ENCODE measurements around the gene SKI.

The SKI gene

GRCh38 chr1:2194319-2194897 is 33.7 kb upstream of the SKI start, which contains the start of gene FAAP20:
FAAP20 (minus strand) TSS chr1:2194772; CDS start chr1:2194749, 23 bp downstream.
- no peak for DNase-seq (ENCODE audit: low read depth)

GRCh38 chr1:2194898-2195673 is 33.0 kb upstream of the SKI start:
- peak; percentile 61 for DNase-seq (ENCODE audit: low read depth)

- DNase-seq (ENCODE audit: low read depth) = no peak
Observed at GRCh38 chr1:2195785-2196184, 32.3 kb upstream of the SKI start.

- no peak for DNase-seq (ENCODE audit: low read depth)
Observed at GRCh38 chr1:2196901-2197638, 31.0 kb upstream of the SKI start.

GRCh38 chr1:2197707-2198165 is 30.4 kb upstream of the SKI start:
- DNase-seq (ENCODE audit: low read depth) = no peak

GRCh38 chr1:2198571-2198970 is 29.5 kb upstream of the SKI start:
- no peak for DNase-seq (ENCODE audit: low read depth)

- DNase-seq (ENCODE audit: low read depth) = peak; percentile 50
Observed at GRCh38 chr1:2199042-2199810, 28.9 kb upstream of the SKI start.

- no peak for DNase-seq (ENCODE audit: low read depth)
Observed at GRCh38 chr1:2200308-2200943, 27.7 kb upstream of the SKI start.

- no peak for DNase-seq (ENCODE audit: low read depth)
Observed at GRCh38 chr1:2201062-2201461, 27.1 kb upstream of the SKI start.

GRCh38 chr1:2202008-2202575 is 26.0 kb upstream of the SKI start:
- DNase-seq (ENCODE audit: low read depth) = no peak

- no peak for DNase-seq (ENCODE audit: low read depth)
Observed at GRCh38 chr1:2202843-2203601, 25.1 kb upstream of the SKI start.

GRCh38 chr1:2203671-2204414 is 24.3 kb upstream of the SKI start:
- DNase-seq (ENCODE audit: low read depth) = no peak

- no peak for DNase-seq (ENCODE audit: low read depth)
Observed at GRCh38 chr1:2204415-2205190, 23.5 kb upstream of the SKI start.

- peak; percentile 79 for DNase-seq (ENCODE audit: low read depth)
Observed at GRCh38 chr1:2205191-2205952, 22.7 kb upstream of the SKI start.

- DNase-seq (ENCODE audit: low read depth) = no peak
Observed at GRCh38 chr1:2206813-2207487, 21.2 kb upstream of the SKI start.

GRCh38 chr1:2208309-2209239 is 19.5 kb upstream of the SKI start:
- DNase-seq (ENCODE audit: low read depth) = no peak
